ENCODE data around the gene EXOSC2.

DNA sequence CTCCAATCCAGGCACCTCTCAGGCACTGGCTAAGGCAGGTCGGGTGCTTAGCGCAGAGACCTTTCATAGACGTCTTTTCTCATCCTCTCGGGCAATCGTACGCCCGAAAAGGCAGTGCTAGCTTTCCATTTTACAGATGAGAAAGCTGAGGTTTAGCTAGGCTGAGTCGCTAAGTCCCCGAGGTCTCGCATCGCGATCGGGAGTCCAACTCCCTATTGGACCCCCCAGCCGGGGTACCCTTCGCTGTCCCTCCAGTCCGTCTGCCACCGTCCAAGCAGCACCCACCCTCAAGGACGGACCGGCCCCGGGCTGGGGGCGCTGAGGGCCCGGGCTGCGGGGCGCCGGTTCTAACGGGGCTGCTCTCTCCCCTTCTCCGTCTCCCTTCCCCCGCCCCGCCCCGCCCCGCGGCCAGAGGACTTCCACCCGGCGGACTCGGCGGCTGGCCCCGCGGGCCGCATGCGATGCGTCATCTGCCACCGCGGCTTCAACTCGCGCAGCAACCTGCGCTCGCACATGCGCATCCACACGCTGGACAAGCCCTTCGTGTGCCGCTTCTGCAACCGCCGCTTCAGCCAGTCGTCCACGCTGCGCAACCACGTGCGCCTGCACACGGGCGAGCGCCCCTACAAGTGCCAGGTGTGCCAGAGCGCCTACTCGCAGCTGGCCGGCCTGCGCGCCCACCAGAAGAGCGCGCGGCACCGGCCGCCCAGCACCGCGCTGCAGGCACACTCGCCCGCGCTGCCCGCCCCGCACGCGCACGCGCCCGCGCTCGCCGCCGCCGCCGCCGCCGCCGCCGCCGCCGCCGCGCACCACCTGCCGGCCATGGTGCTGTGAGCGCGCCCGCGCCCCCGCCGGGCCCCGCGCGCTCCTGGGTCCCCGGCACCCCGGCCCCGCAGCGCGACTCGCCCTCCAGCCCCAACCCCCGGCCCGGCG lies 12.5 kb upstream of the EXOSC2 start:
- TF ChIP-seq ZKSCAN1 (IDR thresholded peaks at IDR 0.05; ENCODE audit: low read length) (no peak), EP300 (IDR thresholded peaks at IDR 0.05; ENCODE audit: low read depth in 2 of 2, low read length in 2 of 2) (no peak), EP300 (CRISPR knock-in tag; IDR thresholded peaks at IDR 0.05; ENCODE audit: borderline replicate concordance) (no peak), EZH2 (conservative IDR thresholded peaks at IDR 0.05; ENCODE audit: low read depth, low read length) (no peak), ZNF776 (CRISPR knock-in tag; IDR thresholded peaks at IDR 0.05) (peak; percentile 89)
- TF ChIP-seq, protein P1, sequence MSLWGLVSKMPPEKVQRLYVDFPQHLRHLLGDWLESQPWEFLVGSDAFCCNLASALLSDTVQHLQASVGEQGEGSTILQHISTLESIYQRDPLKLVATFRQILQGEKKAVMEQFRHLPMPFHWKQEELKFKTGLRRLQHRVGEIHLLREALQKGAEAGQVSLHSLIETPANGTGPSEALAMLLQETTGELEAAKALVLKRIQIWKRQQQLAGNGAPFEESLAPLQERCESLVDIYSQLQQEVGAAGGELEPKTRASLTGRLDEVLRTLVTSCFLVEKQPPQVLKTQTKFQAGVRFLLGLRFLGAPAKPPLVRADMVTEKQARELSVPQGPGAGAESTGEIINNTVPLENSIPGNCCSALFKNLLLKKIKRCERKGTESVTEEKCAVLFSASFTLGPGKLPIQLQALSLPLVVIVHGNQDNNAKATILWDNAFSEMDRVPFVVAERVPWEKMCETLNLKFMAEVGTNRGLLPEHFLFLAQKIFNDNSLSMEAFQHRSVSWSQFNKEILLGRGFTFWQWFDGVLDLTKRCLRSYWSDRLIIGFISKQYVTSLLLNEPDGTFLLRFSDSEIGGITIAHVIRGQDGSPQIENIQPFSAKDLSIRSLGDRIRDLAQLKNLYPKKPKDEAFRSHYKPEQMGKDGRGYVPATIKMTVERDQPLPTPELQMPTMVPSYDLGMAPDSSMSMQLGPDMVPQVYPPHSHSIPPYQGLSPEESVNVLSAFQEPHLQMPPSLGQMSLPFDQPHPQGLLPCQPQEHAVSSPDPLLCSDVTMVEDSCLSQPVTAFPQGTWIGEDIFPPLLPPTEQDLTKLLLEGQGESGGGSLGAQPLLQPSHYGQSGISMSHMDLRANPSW (CRISPR knock-in tag; IDR thresholded peaks at IDR 0.05; ENCODE audit: borderline replicate concordance) = 0 out of 2 replicates have a peak, but pooled peaks have one; percentile 8
- TF ChIP-seq, protein P2, sequence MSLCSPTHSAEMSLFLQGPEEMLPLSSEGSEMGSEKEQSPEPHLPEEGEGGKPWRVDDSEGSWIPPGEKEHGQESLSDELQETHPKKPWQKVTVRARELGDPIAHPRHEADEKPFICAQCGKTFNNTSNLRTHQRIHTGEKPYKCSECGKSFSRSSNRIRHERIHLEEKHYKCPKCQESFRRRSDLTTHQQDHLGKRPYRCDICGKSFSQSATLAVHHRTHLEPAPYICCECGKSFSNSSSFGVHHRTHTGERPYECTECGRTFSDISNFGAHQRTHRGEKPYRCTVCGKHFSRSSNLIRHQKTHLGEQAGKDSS (CRISPR knock-in tag; IDR thresholded peaks at IDR 0.05; ENCODE audit: borderline replicate concordance, low read depth) = peak; percentile 40; the same call in 1 of the 2 replicates
- TF ChIP-seq, protein P3, sequence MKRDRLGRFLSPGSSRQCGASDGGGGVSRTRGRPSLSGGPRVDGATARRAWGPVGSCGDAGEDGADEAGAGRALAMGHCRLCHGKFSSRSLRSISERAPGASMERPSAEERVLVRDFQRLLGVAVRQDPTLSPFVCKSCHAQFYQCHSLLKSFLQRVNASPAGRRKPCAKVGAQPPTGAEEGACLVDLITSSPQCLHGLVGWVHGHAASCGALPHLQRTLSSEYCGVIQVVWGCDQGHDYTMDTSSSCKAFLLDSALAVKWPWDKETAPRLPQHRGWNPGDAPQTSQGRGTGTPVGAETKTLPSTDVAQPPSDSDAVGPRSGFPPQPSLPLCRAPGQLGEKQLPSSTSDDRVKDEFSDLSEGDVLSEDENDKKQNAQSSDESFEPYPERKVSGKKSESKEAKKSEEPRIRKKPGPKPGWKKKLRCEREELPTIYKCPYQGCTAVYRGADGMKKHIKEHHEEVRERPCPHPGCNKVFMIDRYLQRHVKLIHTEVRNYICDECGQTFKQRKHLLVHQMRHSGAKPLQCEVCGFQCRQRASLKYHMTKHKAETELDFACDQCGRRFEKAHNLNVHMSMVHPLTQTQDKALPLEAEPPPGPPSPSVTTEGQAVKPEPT (CRISPR knock-in tag; IDR thresholded peaks at IDR 0.05; ENCODE audit: low read depth) = 0 out of 2 replicates have a peak, but pooled peaks have one; percentile 31
- TF ChIP-seq, protein P4, sequence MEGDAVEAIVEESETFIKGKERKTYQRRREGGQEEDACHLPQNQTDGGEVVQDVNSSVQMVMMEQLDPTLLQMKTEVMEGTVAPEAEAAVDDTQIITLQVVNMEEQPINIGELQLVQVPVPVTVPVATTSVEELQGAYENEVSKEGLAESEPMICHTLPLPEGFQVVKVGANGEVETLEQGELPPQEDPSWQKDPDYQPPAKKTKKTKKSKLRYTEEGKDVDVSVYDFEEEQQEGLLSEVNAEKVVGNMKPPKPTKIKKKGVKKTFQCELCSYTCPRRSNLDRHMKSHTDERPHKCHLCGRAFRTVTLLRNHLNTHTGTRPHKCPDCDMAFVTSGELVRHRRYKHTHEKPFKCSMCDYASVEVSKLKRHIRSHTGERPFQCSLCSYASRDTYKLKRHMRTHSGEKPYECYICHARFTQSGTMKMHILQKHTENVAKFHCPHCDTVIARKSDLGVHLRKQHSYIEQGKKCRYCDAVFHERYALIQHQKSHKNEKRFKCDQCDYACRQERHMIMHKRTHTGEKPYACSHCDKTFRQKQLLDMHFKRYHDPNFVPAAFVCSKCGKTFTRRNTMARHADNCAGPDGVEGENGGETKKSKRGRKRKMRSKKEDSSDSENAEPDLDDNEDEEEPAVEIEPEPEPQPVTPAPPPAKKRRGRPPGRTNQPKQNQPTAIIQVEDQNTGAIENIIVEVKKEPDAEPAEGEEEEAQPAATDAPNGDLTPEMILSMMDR (CRISPR knock-in tag; IDR thresholded peaks at IDR 0.05) = peak; percentile 15; the same call in 1 of the 2 replicates
